Fibroblast of skin of scalp (primary cell): ENCODE measurements around the gene PTPRG. TPM values are rescaled to one million over a fixed set of nuclear protein-coding genes. Genes with fewer than 3 reads are reported as not detected.
"Not testable (repeated sequence)": the region's sequence is repeated elsewhere in the genome, so short reads cannot be mapped to it uniquely, and the experiment has no call there.

ENCODE experiments used
- DNase-seq: peaks from one replicate; pipeline ENCODE4 v3.0.0-alpha.2; 2013
- polyA plus RNA-seq, 2 experiments: library from polyadenylated mRNA; unstranded; fragments of 120-200 nt; gene quantifications; one replicate each; pipeline ENCODE4 v1.2.1, GENCODE V29; 2013; ENCODE audit not compliant: insufficient read length in 2 of 2

PTPRG gene
- 24.3 TPM for polyA plus RNA-seq (2013, experiment 1 of 2; ENCODE audit: insufficient read length)
- polyA plus RNA-seq (2013, experiment 2 of 2; ENCODE audit: insufficient read length), result 28.9 TPM

GRCh38 chr3:61561374-61562041 is at the start of gene PTPRG:
Gene PTPRG, plus strand, starts transcription at chr3:61561571. Its CDS starts 717 bp downstream, at chr3:61562288.
- peak; percentile 96 for DNase-seq

GRCh38 chr3:61518590-61518989 is 42.8 kb upstream of the PTPRG start:
- no peak for DNase-seq

GRCh38 chr3:61520966-61521628 is 40.3 kb upstream of the PTPRG start:
- DNase-seq, result no peak

GRCh38 chr3:61522060-61522459 is 39.3 kb upstream of the PTPRG start:
- DNase-seq, result no peak

- DNase-seq, result no peak
These were observed 38.7 kb upstream of the PTPRG start for GRCh38 chr3:61522626-61523025.

- no peak for DNase-seq
These were observed 36.4 kb upstream of the PTPRG start for GRCh38 chr3:61524933-61525332.

GRCh38 chr3:61526308-61526707 is 35.1 kb upstream of the PTPRG start:
- no peak for DNase-seq

- DNase-seq, result no peak
These were observed 34.4 kb upstream of the PTPRG start for GRCh38 chr3:61527011-61527410.

- DNase-seq, result peak; percentile 22
These were observed 31.0 kb upstream of the PTPRG start for GRCh38 chr3:61530355-61530754.

- no peak for DNase-seq
These were observed 29.8 kb upstream of the PTPRG start for GRCh38 chr3:61531528-61531927.

- DNase-seq, result no peak
These were observed 28.5 kb upstream of the PTPRG start for GRCh38 chr3:61532739-61533500.

- no peak for DNase-seq
These were observed 25.5 kb upstream of the PTPRG start for GRCh38 chr3:61535826-61536225.

GRCh38 chr3:61537366-61537765 is 24.0 kb upstream of the PTPRG start:
- DNase-seq, result no peak

- no peak for DNase-seq
These were observed 22.9 kb upstream of the PTPRG start for GRCh38 chr3:61538486-61538885.

GRCh38 chr3:61541694-61542093 is 19.7 kb upstream of the PTPRG start:
- no peak for DNase-seq

GRCh38 chr3:61545716-61546115 is 15.7 kb upstream of the PTPRG start:
- DNase-seq, result no peak

GRCh38 chr3:61547625-61548024 is 13.7 kb upstream of the PTPRG start:
- DNase-seq, result no peak

GRCh38 chr3:61552704-61553103 is 8.7 kb upstream of the PTPRG start:
- not testable (repeated sequence) for DNase-seq

- DNase-seq, result no peak
These were observed 2.1 kb upstream of the PTPRG start for GRCh38 chr3:61559136-61559731.

- peak; percentile 82 for DNase-seq
These were observed 626 bp upstream of the PTPRG start for GRCh38 chr3:61560517-61561373.

GRCh38 chr3:61562042-61562720 is 810 bp downstream of the PTPRG start:
- DNase-seq, result no peak
